Left renal cortex interstitium (tissue), 4 donors: ENCODE results near the gene CDK19. TPM values are rescaled to one million over a fixed set of nuclear protein-coding genes. Genes with fewer than 3 reads are reported as not detected.
"Not testable (repeated sequence)": the region's sequence is repeated elsewhere in the genome, so short reads cannot be mapped to it uniquely, and the experiment has no call there.

ENCODE experiments used
- DNase-seq, 4 donors: peaks; one replicate each; pipeline ENCODE4 v3.0.0-alpha.2; 2013; ENCODE audit warnings: low read depth in 4 of 4, low spot score in 2 of 4, missing footprints in 1 of 4
- polyA plus RNA-seq, 4 donors: library from polyadenylated mRNA; unstranded; fragments of 120-200 nt; gene quantifications; one replicate each; pipeline ENCODE4 v1.2.1, GENCODE V29; 2013; ENCODE audit not compliant: insufficient read length in 4 of 4

CDK19 gene
- 10 to 100 TPM; 30.8 to 41.6 (median 35.5) TPM for polyA plus RNA-seq

DNA sequence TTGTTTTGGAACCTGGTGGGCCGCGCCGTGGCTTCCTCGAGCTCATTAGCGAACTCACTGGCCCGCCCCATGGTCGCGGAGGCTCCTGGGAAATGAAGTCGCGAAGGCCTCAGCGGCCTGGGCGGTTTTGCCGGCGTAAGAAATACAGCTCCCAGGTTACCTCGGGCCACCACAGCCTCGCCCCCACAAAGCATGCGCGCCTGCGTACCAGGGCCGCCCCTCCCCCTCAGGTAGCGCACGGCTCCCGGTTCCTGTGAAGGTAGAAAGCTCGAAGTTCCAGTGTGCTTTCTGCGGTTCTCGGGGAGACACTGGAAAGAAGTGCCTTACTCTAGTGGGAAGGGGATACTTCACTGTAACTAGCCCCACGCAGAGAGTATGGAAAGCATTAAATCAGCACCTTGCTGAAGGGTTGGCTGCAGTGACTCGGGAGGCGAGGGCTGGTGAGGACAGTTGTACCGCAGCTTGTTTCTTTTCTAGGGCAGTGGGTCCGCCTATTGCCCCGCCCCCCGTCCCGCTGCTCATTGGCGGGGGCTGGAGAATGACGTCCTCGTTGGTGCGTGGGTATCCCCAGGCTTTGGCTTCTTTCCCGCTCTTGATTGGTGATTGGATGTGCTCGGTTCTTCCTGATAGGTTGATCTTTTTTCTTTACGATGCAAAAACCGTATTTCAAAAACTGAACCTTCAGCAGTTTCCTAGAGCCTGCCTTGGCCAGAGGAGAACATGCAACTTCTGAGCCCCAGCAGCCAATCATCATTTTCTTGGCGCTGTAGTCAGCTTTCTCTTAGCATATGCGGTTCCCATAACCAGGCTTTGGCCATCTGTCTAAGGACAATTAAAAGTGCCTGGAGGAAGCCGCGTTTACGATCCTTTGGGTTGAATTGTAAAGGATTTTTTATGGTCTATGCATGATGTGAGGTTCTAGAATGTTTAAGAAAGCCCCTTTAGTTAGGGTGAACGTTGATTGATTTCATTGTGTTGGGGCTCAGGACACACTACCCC, at the start of gene CDK19:
Gene CDK19, minus strand, starts transcription at position 59 of the 999 bp plus-strand sequence. CDS start 333 bp downstream, outside the sequence.
- peak; percentile 97 to 98 (median 97) for DNase-seq

DNA sequence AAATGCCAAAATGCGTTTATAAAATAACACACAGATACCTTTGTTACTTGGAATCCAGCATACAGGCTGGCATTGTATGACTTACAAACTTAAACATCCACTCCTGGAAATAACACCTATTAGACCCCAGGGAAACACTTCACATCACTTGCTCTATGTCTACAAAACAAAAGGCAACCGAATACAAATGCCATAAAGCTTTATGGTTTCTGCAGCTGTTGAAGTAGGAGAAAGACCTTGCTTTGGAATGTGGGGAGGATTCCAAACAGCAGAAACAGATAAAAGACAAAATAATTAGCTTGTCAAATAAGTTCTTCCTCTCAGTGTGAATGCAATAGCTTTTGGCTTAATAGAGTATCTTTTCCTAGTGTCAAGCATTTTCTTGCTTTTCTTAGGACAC, 49.6 kb upstream of the CDK19 start:
- no peak for DNase-seq

DNA sequence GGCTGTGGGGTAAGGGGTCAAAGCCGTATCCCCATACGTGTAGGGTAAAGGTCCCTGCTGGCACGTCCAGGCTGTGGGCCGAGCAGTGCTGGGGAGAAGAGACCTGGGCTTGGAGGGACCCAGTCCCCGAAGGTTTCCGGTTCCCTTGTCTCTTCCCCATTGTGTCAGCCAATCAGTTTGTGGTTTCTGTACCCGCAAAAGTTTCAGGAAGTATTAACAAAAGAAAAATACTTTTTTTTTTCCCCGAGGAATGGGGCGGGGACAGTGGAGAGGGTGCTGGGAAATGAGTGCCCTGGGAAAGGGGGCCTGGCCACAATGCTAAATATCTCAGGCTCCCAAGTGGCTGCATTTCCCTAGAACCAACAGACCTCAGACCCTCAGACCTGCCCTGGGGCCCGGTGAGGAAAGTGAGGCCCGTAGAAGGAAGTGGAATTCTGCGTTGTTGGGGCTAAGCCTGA, 44.1 kb upstream of the CDK19 start:
- no peak for DNase-seq

DNA sequence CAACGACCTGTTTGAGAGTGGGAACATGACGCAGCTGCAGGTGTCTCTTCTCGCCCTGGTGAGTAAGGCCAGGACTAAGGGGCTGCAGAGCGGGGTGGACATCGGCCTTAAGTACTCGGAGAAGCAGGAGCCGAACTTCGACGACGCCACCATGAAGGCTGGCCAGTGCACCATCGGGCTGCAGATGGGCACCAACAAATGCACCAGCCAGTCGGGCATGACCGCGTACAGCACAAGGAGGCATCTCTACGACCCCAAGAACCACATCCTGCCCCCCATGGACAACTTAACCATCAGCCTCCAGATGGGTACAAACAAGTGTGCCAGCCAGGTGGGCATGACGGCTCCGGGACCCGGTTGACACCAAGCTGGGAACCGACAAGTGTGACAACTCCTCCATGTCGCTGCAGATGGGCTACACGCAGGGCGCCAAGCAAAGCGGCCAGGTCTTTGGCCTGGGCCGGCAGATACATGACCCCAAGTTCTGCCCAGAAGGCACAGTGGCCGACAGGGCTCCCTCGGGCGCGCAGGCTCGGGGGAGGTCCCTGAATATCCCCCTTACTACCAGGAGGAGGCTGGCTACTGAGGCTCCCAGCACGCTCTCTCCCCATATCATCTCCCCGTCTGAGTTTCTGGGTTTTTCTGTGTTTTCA, 43.4 kb upstream of the CDK19 start:
- no peak for DNase-seq

DNA sequence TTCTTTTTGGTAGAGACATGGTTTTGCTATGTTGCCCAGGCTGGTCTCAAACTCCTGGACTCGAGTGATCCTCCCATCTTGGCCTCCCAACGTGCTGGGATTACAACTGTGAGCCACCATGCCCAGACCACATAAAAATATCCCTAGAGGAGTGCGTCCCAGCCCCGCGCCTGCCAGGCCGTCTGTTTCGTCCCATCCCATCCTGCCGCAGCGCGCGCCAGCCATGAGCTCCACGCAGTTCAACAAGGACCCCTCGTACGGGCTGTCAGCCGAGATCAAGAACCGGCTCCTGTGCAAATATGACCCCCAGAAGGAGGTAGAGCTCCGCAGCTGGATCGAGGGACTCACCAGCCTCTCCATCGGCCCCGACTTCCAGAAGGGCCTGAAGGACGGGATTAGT, 42.7 kb upstream of the CDK19 start:
- DNase-seq = no peak

DNA sequence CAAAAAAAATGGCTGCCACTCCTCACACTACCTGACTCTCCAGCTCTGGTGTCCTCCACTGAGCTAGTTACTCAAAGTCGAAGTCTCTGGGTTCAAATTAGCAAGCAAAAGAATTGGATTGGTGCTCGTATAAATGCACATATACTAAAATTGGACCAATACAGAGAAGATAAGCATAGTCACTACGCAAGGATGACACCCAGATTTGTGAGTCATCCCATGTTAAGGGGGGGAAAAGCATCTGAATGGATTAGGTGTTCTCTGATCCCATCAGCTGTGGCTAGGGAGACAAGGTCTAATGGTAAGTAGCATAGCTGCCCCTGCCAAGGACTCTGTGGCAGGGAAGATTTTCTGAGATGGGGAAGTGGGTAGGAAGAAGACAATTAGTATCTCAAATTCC, 41.0 kb upstream of the CDK19 start:
- DNase-seq = no peak

DNA sequence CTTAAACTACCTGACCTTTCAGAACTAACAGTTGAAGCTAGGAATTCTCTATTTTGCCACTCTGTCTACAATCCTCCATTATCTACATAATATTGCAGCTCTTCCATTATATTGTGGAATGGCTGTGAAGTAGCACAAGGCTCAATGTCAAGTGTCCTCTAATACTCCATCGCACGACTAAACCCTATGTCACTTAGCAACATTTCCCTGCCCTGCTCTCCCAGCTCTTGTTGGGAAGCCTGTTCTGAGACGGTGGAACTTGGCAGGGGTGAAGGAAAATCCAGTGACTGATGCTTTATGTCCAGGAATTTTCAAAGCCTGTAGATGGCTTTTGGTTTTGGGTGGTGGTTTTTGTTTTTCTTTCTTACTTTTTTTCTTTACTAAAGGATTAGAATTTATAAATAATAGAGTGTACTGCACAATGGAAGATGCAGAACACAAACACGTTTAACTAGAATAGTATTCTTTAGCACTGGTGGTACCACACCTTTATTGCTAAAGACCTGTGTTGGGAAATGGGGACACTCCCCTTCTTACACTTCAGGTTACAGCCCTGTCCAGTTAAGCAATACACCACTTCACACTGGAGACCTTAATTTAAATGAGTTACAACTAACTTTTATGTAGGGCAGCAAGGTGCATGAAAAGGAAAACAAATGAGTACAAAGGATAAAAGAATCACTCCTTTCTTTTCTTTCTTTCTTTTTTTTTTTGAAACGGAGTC, 38.6 kb upstream of the CDK19 start:
- DNase-seq = no peak

DNA sequence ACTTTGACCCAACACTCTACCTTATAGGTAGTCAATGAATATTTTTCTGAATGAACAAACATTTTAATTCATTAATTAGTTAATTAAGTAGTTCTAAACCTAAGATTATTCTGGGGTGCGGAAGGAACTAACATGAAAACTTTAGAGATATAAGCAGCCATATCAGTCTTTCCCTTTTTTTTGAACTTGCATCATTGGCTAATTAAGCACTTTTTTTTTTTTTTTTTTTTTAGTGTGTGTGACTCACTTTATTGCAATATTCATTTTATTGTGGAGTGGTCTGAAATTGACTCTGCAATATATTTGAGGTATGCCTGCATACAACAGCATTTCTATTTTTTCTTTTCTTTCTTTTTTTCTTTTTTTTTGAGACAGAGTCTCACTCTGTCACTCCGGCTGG, 37.5 kb upstream of the CDK19 start:
- DNase-seq = no peak

DNA sequence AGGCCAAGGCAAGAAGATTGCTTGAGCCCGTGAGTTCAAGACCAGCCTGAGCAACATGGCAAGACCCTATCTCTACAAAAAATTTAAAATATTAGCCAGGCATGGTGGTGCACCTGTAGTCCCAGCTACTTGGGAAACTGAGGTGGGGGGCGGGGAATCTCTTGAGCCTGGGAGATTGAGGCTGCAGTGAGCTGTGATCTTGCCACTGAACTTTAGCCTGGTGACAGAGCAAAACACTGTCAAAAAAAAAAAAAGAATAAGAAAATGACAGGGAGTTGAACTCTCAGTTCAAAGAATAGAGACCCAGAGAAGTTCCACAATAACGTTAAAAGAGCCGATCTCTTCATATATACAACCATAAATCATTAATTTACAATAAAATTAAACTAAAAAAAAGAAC, 34.5 kb upstream of the CDK19 start:
- DNase-seq = no peak

DNA sequence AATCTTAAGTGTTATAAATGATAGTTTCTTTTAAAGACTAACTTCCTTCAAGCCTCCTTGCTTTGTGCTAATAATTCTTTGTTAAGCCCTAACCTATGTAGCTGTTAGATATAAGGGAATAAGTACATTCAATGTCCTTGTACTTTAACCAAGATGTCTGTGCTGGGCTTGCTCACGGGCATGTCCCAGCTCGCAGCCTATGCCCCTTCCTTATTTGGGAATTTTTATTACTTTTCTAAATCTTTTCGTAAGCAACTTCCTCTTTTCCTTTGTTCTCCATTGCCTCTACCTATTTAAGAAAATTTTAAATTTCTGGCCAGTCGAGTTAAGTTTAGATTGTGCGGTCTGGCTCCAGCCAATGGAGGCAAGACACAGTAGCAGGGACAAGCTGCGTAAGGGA, 26.0 kb upstream of the CDK19 start:
- no peak for DNase-seq

DNA sequence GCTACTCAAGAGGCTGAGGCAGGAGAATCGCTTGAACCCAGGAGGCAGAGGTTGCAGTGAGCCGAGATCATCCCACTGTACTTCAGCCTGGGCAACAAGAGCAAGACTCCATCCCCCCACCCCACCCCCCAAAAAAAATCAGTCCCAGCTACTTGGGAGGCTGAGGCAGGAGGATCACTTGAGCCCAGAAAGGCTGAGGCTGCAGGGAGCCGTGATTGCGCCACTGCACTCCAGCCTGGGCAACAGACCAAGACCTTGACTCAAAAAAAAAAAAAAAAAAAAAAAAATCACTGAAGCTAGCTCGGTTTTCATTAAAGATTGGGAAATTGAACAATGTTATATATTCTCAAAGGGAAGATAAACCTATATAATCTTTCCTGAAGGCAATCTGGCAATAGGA, 20.5 kb upstream of the CDK19 start:
- DNase-seq = not testable (repeated sequence)

DNA sequence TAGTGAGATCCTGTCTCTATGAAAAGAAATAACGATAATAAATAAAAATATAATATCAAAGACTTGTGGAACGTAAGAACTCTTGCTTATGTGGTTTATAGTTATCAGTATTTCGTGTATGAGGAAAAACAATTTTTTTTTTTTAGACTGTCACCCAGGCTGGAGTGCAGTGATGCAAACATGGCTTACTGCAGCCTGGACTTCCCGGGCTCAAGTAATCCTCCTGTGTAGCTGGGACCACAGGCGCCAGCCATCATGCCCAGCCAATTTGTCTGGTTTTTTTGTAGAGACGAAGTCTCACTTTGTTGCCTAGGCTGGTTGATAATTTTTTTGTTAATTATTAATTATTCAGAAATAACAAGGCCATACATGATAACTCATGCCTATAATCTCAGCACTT, 18.6 kb upstream of the CDK19 start:
- no peak for DNase-seq

DNA sequence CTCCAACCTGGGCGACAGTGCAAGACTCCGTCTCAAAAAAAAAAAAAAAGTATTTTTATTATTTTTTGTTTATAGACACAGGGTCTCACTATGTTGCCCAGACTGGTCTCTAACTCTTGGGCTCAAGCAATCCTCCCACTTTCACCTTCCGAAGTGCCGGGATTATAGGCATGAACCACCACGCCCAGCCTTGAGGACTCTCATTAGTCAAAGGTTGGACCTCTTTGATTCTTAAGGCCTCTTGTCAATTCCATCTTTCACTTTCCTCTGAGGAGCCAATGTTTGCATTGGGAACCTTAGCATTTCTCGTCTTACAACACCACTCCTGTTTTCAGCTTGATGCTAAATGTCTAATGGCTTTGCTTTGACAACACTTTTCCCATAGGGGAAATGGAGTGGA, 16.1 kb upstream of the CDK19 start:
- DNase-seq = no peak

DNA sequence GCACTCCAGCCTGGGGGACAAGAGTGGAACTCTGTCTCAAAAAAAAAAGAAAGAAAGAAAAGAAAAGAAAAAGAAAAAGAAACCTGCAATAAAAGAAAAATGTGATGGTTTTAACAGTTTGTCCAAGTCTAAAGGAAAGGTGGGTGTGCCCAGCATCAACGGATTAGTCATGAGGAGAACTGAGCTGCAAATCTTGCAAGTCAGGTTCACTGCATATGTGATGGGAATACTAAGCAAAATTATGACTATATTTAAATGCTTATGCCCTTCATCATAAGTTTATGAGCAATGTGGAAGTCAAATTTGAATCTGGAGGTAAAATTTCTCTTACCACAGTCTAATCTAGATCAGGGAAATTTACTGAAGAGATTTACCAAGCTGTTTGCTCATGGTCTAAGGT, 13.1 kb upstream of the CDK19 start:
- DNase-seq = no peak

DNA sequence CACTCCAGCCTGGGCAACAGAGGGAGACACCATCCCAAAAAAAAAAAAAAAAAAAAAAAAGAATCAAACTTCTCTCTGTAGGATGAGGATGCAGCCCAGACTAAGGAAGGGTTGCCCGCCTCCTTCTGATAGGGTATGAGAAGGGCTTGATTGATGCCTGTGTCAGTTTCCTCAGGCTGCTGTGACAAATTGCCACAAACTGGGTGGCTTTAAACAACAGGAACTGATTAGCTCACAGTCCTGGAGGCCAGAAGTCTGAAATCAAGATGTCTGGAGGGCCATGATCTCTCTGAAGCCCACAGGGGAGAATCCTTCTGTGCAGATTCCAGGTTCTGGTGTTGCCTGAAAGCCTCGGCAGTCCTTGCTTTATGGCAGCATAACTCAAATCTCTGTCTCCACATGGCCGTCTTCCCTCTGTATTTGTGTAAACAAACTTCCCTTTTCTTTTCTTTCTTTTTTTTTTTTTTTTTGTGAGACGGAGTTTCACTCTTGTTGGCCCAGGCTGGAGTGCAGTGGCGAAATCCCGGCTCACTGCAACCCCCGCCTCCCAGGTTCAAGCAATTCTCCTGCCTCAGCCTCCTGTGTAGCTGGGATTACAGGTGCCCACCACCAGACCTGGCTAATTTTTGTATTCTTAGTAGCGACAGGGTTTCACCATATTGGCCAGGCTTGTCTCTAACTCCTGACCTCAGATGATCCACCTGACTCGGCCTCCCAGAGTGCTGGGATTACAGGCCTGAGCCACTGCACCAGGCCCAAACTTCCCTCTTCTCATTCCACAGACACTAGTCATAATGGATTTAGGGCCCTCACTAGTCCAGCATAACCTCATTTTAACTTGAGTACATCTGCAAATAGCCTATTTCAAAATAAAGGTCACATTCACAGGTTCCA, 11.2 kb upstream of the CDK19 start:
- no peak for DNase-seq

DNA sequence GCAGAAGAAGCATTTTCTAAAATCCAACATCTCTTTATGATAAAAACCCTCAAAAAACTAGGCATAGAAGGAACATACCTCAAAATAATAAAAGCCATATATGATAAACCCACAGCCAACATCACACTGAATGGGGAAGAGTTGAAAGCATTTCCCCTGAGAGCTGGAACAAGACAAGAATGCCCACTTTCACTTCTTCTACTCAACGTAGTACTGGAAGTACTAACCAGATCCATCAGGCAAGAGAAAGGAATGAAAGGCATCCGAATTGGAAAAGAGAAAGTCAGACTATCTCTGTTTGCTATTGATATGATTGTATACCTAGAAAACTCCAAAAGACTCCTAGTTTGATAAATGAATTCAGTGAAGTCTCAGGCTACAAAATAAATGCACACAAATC, 7.9 kb upstream of the CDK19 start:
- DNase-seq = no peak

DNA sequence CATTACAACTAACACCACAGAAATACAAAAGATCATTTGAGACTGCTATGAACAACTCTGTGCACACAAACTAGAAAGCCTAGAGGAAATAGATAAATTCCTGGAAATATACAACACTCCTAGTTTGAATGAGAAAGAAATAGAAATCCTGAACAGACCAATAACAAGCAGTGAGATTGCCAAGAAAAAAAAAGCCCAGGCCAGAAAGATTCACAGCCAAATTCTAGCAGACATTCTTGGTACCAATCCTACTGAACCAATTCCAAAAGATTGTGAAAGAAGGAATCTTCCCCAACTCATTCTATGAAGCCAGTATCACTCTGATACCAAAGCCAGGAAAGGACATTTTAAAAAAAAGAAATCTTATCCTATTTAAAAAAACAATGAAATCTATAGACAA, 7.0 kb upstream of the CDK19 start:
- DNase-seq = no peak

DNA sequence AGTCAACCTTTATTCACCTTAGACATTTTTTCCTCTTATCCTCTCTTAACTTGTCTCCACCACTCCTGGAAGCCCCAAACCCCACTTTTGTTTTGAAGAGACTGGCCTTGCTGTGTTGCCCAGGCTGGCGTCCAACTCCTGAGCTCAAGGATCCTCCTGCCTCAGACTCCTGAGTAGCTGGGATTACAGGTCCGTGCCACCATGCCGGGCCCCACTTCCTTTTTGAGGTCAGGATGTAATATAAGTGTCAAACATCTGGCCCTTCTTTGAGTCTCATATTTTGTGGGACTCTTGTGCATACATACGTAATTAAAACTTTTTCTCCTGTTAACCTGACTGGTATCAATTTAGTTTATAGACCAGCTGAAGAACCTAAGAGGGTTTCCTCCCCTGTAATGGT, 1.4 kb upstream of the CDK19 start:
- DNase-seq = no peak

DNA sequence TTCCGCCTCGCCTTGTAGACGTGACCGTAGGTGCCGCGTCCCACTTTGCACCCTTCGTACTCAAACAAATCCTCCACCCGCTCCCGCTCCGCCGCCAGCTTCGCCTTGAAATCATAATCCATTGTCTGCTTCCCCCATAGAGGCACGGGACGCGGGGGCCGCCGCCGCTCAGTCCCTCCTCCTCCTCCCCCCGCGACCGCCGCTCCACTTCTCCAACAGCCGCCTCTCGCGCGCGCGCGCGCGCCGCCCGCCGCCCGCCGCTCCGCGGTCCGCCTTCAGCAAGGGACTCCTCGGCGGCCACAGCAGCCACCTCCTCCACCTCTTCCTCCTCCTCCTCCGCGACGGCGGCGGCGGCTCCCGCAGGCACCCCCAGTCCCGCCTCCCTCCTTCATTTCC, 256 bp downstream of the CDK19 start:
- DNase-seq = peak in 2 of 4 donors; percentile 48 to 63
